K562 (cell line): Measurements from ENCODE around the gene FARP1.

Experiments
- ATF3 ChIP-seq, 2 experiments: fragments of 450-650 bp in 1 of 2; sonication (generic) in 1 of 2; formaldehyde crosslinking in 1 of 2; IDR thresholded peaks in 1 of 2; conservative IDR thresholded peaks in 1 of 2; 2 replicates each; pipeline versions ENCODE4 v1.6.1 to v1.8.1; 2016 to 2023; ENCODE audit warnings: mild to moderate bottlenecking in 2 of 2, moderate library complexity in 2 of 2, inconsistent platforms in 1 of 2, missing genetic modification reagents in 1 of 2
- BHLHE40 ChIP-seq: IDR thresholded peaks from 2 replicates; pipeline ENCODE4 v1.6.1; 2011; ENCODE audit warnings: low read length, improper control_type of control experiment
- CREB1 ChIP-seq, 2 experiments: sonication (generic) in 1 of 2; formaldehyde crosslinking in 1 of 2; IDR thresholded peaks; 2 replicates each; pipeline versions ENCODE4 v1.6.1 to v1.8.0; 2012 to 2022; ENCODE audit warnings: inconsistent platforms in 1 of 2, mild to moderate bottlenecking in 1 of 2, missing genetic modification reagents in 1 of 2, moderate library complexity in 1 of 2
- E2F4 ChIP-seq: sonication (generic); formaldehyde crosslinking; IDR thresholded peaks from 2 replicates; pipeline ENCODE4 v1.8.0; 2022; ENCODE audit warnings: mild to moderate bottlenecking, low read depth, missing genetic modification reagents
- ELF1 ChIP-seq: fragments of 200-800 bp; sonication (Bioruptor generic); IDR thresholded peaks from 2 replicates; pipeline ENCODE4 v1.6.1; 2016; ENCODE audit warnings: missing genetic modification characterization, missing compliant biosample characterization
- EZH2 ChIP-seq: IDR thresholded peaks from 2 replicates; pipeline ENCODE4 v1.6.1; 2012; ENCODE audit warnings: low read depth, mild to moderate bottlenecking, inconsistent platforms, low read length, borderline replicate concordance
- HNRNPLL ChIP-seq: fragments of 200-400 bp; formaldehyde crosslinking; IDR thresholded peaks from 2 replicates; pipeline ENCODE4 v1.6.1; 2017; ENCODE audit warnings: low read length, low read depth, mild to moderate bottlenecking; ENCODE audit not compliant: poor library complexity, severe bottlenecking
- POLR2A ChIP-seq: fragments of 450-650 bp; conservative IDR thresholded peaks from 2 replicates; pipeline ENCODE4 v1.6.1; 2016
- POU5F1 ChIP-seq: fragments of 150-350 bp; IDR thresholded peaks from 2 replicates; pipeline ENCODE4 v1.6.1; 2014; ENCODE audit warnings: borderline replicate concordance, low read length, low read depth, mild to moderate bottlenecking; ENCODE audit not compliant: partially characterized antibody
- SP2 ChIP-seq: IDR thresholded peaks from 2 replicates; pipeline ENCODE4 v1.6.1; 2011; ENCODE audit warnings: mild to moderate bottlenecking, low read depth, low read length, moderate library complexity; ENCODE audit not compliant: poor library complexity, severe bottlenecking; ENCODE audit errors: extremely low read depth
- STAT5B ChIP-seq: fragments of 250-450 bp; sonication (Bioruptor Pico); IDR thresholded peaks from 2 replicates; pipeline ENCODE4 v1.8.0; 2021; ENCODE audit warnings: mild to moderate bottlenecking, inconsistent platforms
- TAF1 ChIP-seq: IDR thresholded peaks from 2 replicates; pipeline ENCODE4 v1.6.1; 2011; ENCODE audit warnings: mild to moderate bottlenecking, low read length, moderate library complexity; ENCODE audit not compliant: insufficient read depth, control insufficient read depth, severe bottlenecking; ENCODE audit errors: extremely low read depth
- ZNF232 ChIP-seq: sonication (generic); formaldehyde crosslinking; IDR thresholded peaks from 2 replicates; pipeline ENCODE4 v1.8.0; 2022; ENCODE audit warnings: mild to moderate bottlenecking, missing genetic modification reagents

- no peak for TF ChIP-seq ZNF232
- TF ChIP-seq POU5F1 = no peak
- no peak for TF ChIP-seq STAT5B
- no peak for TF ChIP-seq CREB1 (IDR thresholded peaks at IDR 0.05)
- no peak for TF ChIP-seq CREB1 (CRISPR knock-in tag; IDR thresholded peaks at IDR 0.05)
- TF ChIP-seq POLR2A = no peak
- no peak for TF ChIP-seq E2F4
- TF ChIP-seq TAF1 = no peak
- no peak for TF ChIP-seq BHLHE40
- no peak for TF ChIP-seq EZH2
- TF ChIP-seq ATF3 (IDR thresholded peaks at IDR 0.05) = no peak
- no peak for TF ChIP-seq ATF3 (CRISPR knock-in tag; conservative IDR thresholded peaks at IDR 0.05)
- TF ChIP-seq ELF1 (tag) = no peak
- no peak for TF ChIP-seq HNRNPLL
- no peak for TF ChIP-seq SP2
Observed at GRCh38 chr13:98100481-98100880, 42.4 kb upstream of the FARP1 start.
